SK-N-SH treated with all-trans-retinoic acid at 6 μM for 48 hours (cell line): Measurements from ENCODE around the gene EDEM1.
A peak's percentile ranks its signal among the peaks of the same experiment; 100 is the strongest.

ENCODE experiments used
- ATAC-seq: fragments of 200-7000 bp; cut with Tn5 transposase; 3 replicates; pipeline ENCODE4 v1.9.1; 2020; ENCODE audit warnings: mild to moderate bottlenecking, moderate library complexity
- ARNTL ChIP-seq: fragments of 450-650 bp; formaldehyde crosslinking; IDR thresholded peaks from 2 replicates; pipeline ENCODE4 v1.5.0; 2020; ENCODE audit warnings: low read depth, mild to moderate bottlenecking, moderate library complexity, borderline replicate concordance
- CREB5 ChIP-seq: fragments of 250-450 bp; sonication (Bioruptor Pico); IDR thresholded peaks from 2 replicates; pipeline ENCODE4 v1.5.1; 2020; ENCODE audit warnings: low read depth, mild to moderate bottlenecking, moderate library complexity
- GLIS3 ChIP-seq: fragments of 250-450 bp; sonication (Bioruptor Pico); IDR thresholded peaks from 2 replicates; pipeline ENCODE4 v1.5.0; 2020; ENCODE audit warnings: mild to moderate bottlenecking, moderate library complexity
- PATZ1 ChIP-seq: fragments of 250-450 bp; sonication (Bioruptor Pico); IDR thresholded peaks from 2 replicates; pipeline ENCODE4 v1.8.0; 2020; ENCODE audit warnings: mild to moderate bottlenecking, moderate library complexity, borderline replicate concordance
- PPARA ChIP-seq: fragments of 250-450 bp; sonication (Bioruptor Pico); IDR thresholded peaks from 2 replicates; pipeline ENCODE4 v1.5.0; 2020; ENCODE audit warnings: mild to moderate bottlenecking, borderline replicate concordance
- SNAI2 ChIP-seq: fragments of 250-450 bp; sonication (Bioruptor Pico); IDR thresholded peaks from 2 replicates; pipeline ENCODE4 v1.5.0; 2020; ENCODE audit warnings: mild to moderate bottlenecking, moderate library complexity
- TCF4 ChIP-seq: fragments of 250-450 bp; sonication (Bioruptor Pico); IDR thresholded peaks from 2 replicates; pipeline ENCODE4 v1.8.0; 2021; ENCODE audit warnings: mild to moderate bottlenecking, moderate library complexity, borderline replicate concordance
- TOX ChIP-seq: fragments of 250-450 bp; sonication (Bioruptor Pico); IDR thresholded peaks from 2 replicates; pipeline ENCODE4 v1.8.0; 2021; ENCODE audit warnings: mild to moderate bottlenecking, moderate library complexity, borderline replicate concordance
- ZC3H10 ChIP-seq: fragments of 250-450 bp; sonication (Bioruptor Pico); IDR thresholded peaks from 2 replicates; pipeline ENCODE4 v1.5.1; 2021; ENCODE audit warnings: mild to moderate bottlenecking, moderate library complexity
- ZFP3 ChIP-seq: fragments of 250-450 bp; sonication (Bioruptor Pico); IDR thresholded peaks from 2 replicates; pipeline ENCODE4 v1.5.0; 2020; ENCODE audit warnings: mild to moderate bottlenecking, moderate library complexity
- ZFP30 ChIP-seq: fragments of 450-650 bp; formaldehyde crosslinking; IDR thresholded peaks from 2 replicates; pipeline ENCODE4 v1.5.0; 2022; ENCODE audit warnings: mild to moderate bottlenecking, moderate library complexity
- ZNF565 ChIP-seq: fragments of 450-650 bp; formaldehyde crosslinking; conservative IDR thresholded peaks from 2 replicates; pipeline ENCODE4 v1.5.0; 2020; ENCODE audit warnings: low read depth, mild to moderate bottlenecking, moderate library complexity
- ZNF70 ChIP-seq: fragments of 450-650 bp; formaldehyde crosslinking; IDR thresholded peaks from 2 replicates; pipeline ENCODE4 v1.5.0; 2020; ENCODE audit warnings: mild to moderate bottlenecking, moderate library complexity
- TF ChIP-seq, protein P1 (sequence below): fragments of 250-450 bp; sonication (Bioruptor Pico); IDR thresholded peaks from 2 replicates; pipeline ENCODE4 v1.5.1; 2021; ENCODE audit warnings: mild to moderate bottlenecking, moderate library complexity
- TF ChIP-seq, protein P2 (sequence below): fragments of 250-450 bp; sonication (Bioruptor Pico); IDR thresholded peaks from 2 replicates; pipeline ENCODE4 v1.8.0; 2021; ENCODE audit warnings: low read depth, mild to moderate bottlenecking, moderate library complexity, borderline replicate concordance
- TF ChIP-seq, protein P3 (sequence below): fragments of 250-450 bp; sonication (Bioruptor Pico); IDR thresholded peaks from 2 replicates; pipeline ENCODE4 v1.5.0; 2020; ENCODE audit warnings: mild to moderate bottlenecking, moderate library complexity

Gene EDEM1

DNA sequence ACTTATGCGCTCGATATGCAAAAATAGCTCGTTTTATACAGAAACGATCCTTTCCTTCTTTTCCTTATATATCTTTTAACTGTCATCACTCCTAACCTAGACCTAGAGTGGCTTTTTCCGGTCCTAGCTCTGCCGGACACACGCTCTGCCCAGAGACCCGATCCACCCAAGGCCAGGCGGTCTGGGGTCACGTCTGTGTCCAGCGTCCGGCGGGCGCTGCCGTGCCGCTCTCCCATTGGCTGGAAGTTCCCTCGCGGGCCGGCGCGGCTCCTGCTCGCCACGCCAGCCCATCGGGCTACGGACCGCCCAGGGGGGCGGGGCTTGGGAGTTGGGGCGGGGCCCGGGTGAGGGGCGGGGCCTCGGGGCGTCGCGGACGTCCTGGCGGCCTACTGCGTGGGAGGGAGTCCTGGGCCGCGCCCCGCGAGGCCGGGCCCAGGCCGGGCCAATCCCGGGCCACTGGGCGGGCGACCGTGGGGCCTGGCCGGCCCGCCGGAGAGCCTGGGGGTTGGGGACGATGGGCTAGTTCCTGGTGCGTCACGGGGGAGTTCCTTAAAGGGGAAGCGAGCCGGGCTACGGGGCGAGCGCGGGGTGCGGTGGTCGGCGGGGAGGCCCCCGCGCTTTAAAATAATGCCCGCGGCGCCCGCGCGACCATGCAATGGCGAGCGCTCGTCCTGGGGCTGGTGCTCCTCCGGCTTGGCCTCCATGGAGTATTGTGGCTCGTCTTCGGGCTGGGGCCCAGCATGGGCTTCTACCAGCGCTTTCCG, at the start of gene EDEM1:
TSS of gene EDEM1 (plus strand) at position 552 of the 764 bp plus-strand sequence. CDS start at position 651, 99 bp downstream.
- no peak for TF ChIP-seq ZFP3
- no peak for TF ChIP-seq PPARA (CRISPR knock-in tag)
- no peak for TF ChIP-seq ZC3H10 (CRISPR knock-in tag)
- TF ChIP-seq ZNF565 = 0 out of 2 replicates have a peak, but pooled peaks have one; percentile 37
- no peak for TF ChIP-seq TCF4 (CRISPR knock-in tag)
- TF ChIP-seq CREB5 = no peak
- TF ChIP-seq PATZ1 = no peak
- TF ChIP-seq, all 23 proteins: peak for 1
- peak; percentile 98 for ATAC-seq

DNA sequence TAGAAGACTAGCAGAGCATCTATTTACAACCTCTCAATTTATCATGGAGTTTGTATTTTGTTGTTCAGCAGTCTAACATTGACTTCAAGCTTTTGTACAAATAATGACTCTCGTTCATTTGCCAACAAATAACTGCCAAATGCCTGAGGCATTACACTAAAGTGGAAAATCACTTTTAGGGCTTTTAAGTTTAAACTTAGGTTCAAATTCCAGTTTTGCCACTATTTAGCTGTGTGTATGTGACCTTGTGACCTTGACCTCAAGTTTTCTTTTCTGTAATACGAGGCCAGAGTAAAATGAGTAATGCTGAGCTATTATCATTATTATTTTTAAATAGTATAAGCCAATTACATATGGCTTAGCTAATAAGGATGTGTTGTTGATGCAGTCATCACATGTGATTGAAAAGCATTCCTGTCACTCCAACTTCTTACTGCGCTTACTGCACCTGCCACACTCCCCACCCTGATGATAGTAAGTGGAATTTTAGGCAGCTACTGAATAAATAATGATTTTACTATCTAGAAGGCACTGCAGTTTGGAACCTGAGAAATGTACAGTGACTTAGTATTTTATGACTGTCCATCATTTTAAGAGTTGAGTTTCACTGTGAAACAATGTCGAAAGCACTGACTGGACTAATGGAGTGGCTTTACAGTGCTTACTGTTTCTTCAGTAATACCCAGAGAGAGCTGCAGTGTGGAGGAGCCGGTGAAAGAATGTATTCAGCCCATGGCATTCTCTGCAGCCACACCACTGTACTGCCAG, 49.1 kb upstream of the EDEM1 start:
- TF ChIP-seq ZNF565 = no peak
- peak; percentile 86 for ATAC-seq

GRCh38 chr3:5140230-5140621, 47.3 kb upstream of the EDEM1 start:
- TF ChIP-seq ZNF565 (no peak), PPARA (CRISPR knock-in tag) (no peak), TOX (CRISPR knock-in tag) (no peak), TCF4 (CRISPR knock-in tag) (no peak), ZNF70 (CRISPR knock-in tag) (no peak), ARNTL (no peak), GLIS3 (CRISPR knock-in tag) (no peak), ZC3H10 (CRISPR knock-in tag) (no peak), SNAI2 (no peak), CREB5 (no peak), ZFP30 (CRISPR knock-in tag) (no peak)
- TF ChIP-seq, protein P1, sequence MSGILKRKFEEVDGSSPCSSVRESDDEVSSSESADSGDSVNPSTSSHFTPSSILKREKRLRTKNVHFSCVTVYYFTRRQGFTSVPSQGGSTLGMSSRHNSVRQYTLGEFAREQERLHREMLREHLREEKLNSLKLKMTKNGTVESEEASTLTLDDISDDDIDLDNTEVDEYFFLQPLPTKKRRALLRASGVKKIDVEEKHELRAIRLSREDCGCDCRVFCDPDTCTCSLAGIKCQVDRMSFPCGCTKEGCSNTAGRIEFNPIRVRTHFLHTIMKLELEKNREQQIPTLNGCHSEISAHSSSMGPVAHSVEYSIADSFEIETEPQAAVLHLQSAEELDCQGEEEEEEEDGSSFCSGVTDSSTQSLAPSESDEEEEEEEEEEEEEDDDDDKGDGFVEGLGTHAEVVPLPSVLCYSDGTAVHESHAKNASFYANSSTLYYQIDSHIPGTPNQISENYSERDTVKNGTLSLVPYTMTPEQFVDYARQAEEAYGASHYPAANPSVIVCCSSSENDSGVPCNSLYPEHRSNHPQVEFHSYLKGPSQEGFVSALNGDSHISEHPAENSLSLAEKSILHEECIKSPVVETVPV (CRISPR knock-in tag) = no peak
- TF ChIP-seq, protein P2, sequence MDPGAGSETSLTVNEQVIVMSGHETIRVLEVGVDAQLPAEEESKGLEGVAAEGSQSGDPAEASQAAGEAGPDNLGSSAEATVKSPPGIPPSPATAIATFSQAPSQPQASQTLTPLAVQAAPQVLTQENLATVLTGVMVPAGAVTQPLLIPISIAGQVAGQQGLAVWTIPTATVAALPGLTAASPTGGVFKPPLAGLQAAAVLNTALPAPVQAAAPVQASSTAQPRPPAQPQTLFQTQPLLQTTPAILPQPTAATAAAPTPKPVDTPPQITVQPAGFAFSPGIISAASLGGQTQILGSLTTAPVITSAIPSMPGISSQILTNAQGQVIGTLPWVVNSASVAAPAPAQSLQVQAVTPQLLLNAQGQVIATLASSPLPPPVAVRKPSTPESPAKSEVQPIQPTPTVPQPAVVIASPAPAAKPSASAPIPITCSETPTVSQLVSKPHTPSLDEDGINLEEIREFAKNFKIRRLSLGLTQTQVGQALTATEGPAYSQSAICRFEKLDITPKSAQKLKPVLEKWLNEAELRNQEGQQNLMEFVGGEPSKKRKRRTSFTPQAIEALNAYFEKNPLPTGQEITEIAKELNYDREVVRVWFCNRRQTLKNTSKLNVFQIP (CRISPR knock-in tag) = no peak
- TF ChIP-seq, protein P3, sequence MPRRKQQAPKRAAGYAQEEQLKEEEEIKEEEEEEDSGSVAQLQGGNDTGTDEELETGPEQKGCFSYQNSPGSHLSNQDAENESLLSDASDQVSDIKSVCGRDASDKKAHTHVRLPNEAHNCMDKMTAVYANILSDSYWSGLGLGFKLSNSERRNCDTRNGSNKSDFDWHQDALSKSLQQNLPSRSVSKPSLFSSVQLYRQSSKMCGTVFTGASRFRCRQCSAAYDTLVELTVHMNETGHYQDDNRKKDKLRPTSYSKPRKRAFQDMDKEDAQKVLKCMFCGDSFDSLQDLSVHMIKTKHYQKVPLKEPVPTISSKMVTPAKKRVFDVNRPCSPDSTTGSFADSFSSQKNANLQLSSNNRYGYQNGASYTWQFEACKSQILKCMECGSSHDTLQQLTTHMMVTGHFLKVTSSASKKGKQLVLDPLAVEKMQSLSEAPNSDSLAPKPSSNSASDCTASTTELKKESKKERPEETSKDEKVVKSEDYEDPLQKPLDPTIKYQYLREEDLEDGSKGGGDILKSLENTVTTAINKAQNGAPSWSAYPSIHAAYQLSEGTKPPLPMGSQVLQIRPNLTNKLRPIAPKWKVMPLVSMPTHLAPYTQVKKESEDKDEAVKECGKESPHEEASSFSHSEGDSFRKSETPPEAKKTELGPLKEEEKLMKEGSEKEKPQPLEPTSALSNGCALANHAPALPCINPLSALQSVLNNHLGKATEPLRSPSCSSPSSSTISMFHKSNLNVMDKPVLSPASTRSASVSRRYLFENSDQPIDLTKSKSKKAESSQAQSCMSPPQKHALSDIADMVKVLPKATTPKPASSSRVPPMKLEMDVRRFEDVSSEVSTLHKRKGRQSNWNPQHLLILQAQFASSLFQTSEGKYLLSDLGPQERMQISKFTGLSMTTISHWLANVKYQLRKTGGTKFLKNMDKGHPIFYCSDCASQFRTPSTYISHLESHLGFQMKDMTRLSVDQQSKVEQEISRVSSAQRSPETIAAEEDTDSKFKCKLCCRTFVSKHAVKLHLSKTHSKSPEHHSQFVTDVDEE (CRISPR knock-in tag) = no peak
- ATAC-seq = no peak
